Suppressor macrophage treated with lipopolysaccharide for 1 hour (primary cell): ENCODE measurements around the gene BMP6.
"Not testable (repeated sequence)": the region's sequence is repeated elsewhere in the genome, so short reads cannot be mapped to it uniquely, and the experiment has no call there.

Experiments used
- DNase-seq, 3 donors: peaks; one replicate each; pipeline ENCODE4 v3.0.0-alpha.2; 2020 to 2022

The BMP6 gene

GRCh38 chr6:7888587-7889357 is 162.9 kb downstream of the BMP6 start:
- DNase-seq: no peak

GRCh38 chr6:7891078-7891872 is 165.4 kb downstream of the BMP6 start:
- no peak for DNase-seq

GRCh38 chr6:7892367-7892766 is 166.5 kb downstream of the BMP6 start:
- not testable (repeated sequence) for DNase-seq

- DNase-seq: no peak
Measured at GRCh38 chr6:7893342-7893741, 167.4 kb downstream of the BMP6 start.

GRCh38 chr6:7894262-7895124 is 168.6 kb downstream of the BMP6 start:
- no peak for DNase-seq

GRCh38 chr6:7895125-7895423 is 169.2 kb downstream of the BMP6 start:
- DNase-seq: no peak

- DNase-seq: no peak
Measured at GRCh38 chr6:7896465-7896987, 170.6 kb downstream of the BMP6 start.

- no peak for DNase-seq
Measured at GRCh38 chr6:7897461-7898192, 171.7 kb downstream of the BMP6 start.

GRCh38 chr6:7898193-7898586 is 172.3 kb downstream of the BMP6 start:
- not testable (repeated sequence) for DNase-seq

GRCh38 chr6:7899101-7899888 is 173.4 kb downstream of the BMP6 start:
- peak in 1 of 3 donors; percentile 3 for DNase-seq

GRCh38 chr6:7899889-7900213 is 174.0 kb downstream of the BMP6 start:
- no peak for DNase-seq

- DNase-seq: no peak
Measured at GRCh38 chr6:7900621-7901020, 174.7 kb downstream of the BMP6 start.

- no peak for DNase-seq
Measured at GRCh38 chr6:7901056-7901455, 175.2 kb downstream of the BMP6 start.

- no peak for DNase-seq
Measured at GRCh38 chr6:7901780-7902179, 175.9 kb downstream of the BMP6 start.

- DNase-seq: no peak
Measured at GRCh38 chr6:7902221-7902620, 176.3 kb downstream of the BMP6 start.

- DNase-seq: no peak
Measured at GRCh38 chr6:7902867-7903266, 177.0 kb downstream of the BMP6 start.

- DNase-seq: no peak
Measured at GRCh38 chr6:7903673-7904072, 177.8 kb downstream of the BMP6 start.

GRCh38 chr6:7904654-7905319 is 178.9 kb downstream of the BMP6 start:
- no peak for DNase-seq

- no peak for DNase-seq
Measured at GRCh38 chr6:7905416-7905815, 179.5 kb downstream of the BMP6 start.

- no peak for DNase-seq
Measured at GRCh38 chr6:7906741-7907140, 180.8 kb downstream of the BMP6 start.

GRCh38 chr6:7907159-7907558 is 181.3 kb downstream of the BMP6 start:
- no peak for DNase-seq
